ENCODE results near the gene BANK1. TPM values are rescaled to one million over a fixed set of nuclear protein-coding genes. Genes with fewer than 3 reads are reported as not detected.

Gene BANK1
- total and polyA plus RNA-seq, 10 of the 15 experiments (the other 5 are each of a cell fraction or from before 2014, with no cell fraction given) = 0.13 to 2.1 (median 0.42) TPM

DNA sequence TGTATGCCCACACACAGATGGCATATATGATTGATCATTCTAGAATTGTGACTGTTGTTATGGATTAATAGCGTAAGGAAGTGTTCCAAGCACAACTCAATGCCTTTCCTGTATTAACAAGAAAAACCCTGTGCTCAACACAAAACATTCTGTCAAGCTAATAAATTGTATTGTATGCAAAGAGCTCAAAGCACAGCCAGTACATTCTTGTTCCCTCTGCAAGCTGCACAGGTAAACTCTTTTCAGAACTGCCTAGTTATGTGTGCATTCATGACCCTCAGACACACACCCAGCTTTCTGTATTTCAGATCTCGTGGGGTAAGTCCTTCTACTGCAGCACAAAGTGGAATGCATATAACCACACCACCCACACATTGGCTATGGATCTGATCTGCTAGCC lies 34.3 kb upstream of the BANK1 start:
- ChIA-PET SMC1A (ENCODE audit: uncharacterized antibody, unreplicated experiment) (no interaction called here), POLR2A (no interaction called here), CTCF (no interaction called here), RAD21 (ENCODE audit: unreplicated experiment) (no interaction called here)
- FAIRE-seq (no peak), ATAC-seq (no peak), DNase-seq (ENCODE audit: low read depth, low spot score) (no peak)
- Histone ChIP-seq H4K20me1 (ENCODE audit: control insufficient read depth, insufficient read depth) (no peaks in the 10 kb centered on the region), H3K27me3 (replicated peaks in 1 of 2; ENCODE audit: control insufficient read depth in 2 of 2, insufficient read depth in 2 of 2, low read length in 1 of 2) (no peaks in the 10 kb centered on the region; a peak in 1 of 4 replicates), H3K36me3 (ENCODE audit: control insufficient read depth in 2 of 2, insufficient read depth in 2 of 2, low read length in 1 of 2) (no peaks in the 10 kb centered on the region), H3K4me1 (ENCODE audit: control insufficient read depth, insufficient read depth, low read length) (no peaks in the 10 kb centered on the region), H2AFZ (ENCODE audit: control insufficient read depth, low read depth, low read length) (no peak overlapping the region), H3K4me3 (no peak overlapping the region), H3K4me2 (ENCODE audit: control insufficient read depth, insufficient read depth) (no peak overlapping the region), H3K9me3 (replicated peaks; ENCODE audit: control insufficient read depth, insufficient read depth, low read length) (no peaks in the 10 kb centered on the region), H3K79me2 (ENCODE audit: control insufficient read depth, insufficient read depth, low read length) (no peaks in the 10 kb centered on the region), H3K9ac (ENCODE audit: control insufficient read depth, insufficient read depth, low read length) (no peak overlapping the region), H3K27ac (ENCODE audit: control insufficient read depth, insufficient read depth) (no peak overlapping the region)
- in situ Hi-C loops (cut with MboI) (no loop called here), intact Hi-C loops (cut with micrococcal nuclease; ENCODE audit: unreplicated experiment) (no loop called here)
- 23% methylated on average over 2 of the region's 2 CpGs for WGBS (ENCODE audit: insufficient coverage, insufficient replicate concordance, low lambda C conversion rate, missing lambda C conversion rate)
- BruUV-seq (replicated peaks) = no TSS peak
- no peak for TF ChIP-seq NFXL1 (IDR thresholded peaks at IDR 0.05; ENCODE audit: borderline replicate concordance)
- no peak for TF ChIP-seq IKZF1 (conservative IDR thresholded peaks at IDR 0.05)
- no peak for TF ChIP-seq CBX5 (IDR thresholded peaks at IDR 0.05; ENCODE audit: low read depth)
- TF ChIP-seq, protein P1, sequence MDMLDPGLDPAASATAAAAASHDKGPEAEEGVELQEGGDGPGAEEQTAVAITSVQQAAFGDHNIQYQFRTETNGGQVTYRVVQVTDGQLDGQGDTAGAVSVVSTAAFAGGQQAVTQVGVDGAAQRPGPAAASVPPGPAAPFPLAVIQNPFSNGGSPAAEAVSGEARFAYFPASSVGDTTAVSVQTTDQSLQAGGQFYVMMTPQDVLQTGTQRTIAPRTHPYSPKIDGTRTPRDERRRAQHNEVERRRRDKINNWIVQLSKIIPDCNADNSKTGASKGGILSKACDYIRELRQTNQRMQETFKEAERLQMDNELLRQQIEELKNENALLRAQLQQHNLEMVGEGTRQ (IDR thresholded peaks at IDR 0.05; ENCODE audit: borderline replicate concordance, low read depth, low read length) = no peak
- TF ChIP-seq, protein P2, sequence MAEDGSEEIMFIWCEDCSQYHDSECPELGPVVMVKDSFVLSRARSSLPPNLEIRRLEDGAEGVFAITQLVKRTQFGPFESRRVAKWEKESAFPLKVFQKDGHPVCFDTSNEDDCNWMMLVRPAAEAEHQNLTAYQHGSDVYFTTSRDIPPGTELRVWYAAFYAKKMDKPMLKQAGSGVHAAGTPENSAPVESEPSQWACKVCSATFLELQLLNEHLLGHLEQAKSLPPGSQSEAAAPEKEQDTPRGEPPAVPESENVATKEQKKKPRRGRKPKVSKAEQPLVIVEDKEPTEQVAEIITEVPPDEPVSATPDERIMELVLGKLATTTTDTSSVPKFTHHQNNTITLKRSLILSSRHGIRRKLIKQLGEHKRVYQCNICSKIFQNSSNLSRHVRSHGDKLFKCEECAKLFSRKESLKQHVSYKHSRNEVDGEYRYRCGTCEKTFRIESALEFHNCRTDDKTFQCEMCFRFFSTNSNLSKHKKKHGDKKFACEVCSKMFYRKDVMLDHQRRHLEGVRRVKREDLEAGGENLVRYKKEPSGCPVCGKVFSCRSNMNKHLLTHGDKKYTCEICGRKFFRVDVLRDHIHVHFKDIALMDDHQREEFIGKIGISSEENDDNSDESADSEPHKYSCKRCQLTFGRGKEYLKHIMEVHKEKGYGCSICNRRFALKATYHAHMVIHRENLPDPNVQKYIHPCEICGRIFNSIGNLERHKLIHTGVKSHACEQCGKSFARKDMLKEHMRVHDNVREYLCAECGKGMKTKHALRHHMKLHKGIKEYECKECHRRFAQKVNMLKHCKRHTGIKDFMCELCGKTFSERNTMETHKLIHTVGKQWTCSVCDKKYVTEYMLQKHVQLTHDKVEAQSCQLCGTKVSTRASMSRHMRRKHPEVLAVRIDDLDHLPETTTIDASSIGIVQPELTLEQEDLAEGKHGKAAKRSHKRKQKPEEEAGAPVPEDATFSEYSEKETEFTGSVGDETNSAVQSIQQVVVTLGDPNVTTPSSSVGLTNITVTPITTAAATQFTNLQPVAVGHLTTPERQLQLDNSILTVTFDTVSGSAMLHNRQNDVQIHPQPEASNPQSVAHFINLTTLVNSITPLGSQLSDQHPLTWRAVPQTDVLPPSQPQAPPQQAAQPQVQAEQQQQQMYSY (CRISPR knock-in tag; IDR thresholded peaks at IDR 0.05) = no peak
- TF ChIP-seq SMAD1 (IDR thresholded peaks at IDR 0.05; ENCODE audit: low read depth, partially characterized antibody) = no peak
- TF ChIP-seq BACH1 (IDR thresholded peaks at IDR 0.05; ENCODE audit: borderline replicate concordance) = no peak
- no peak for TF ChIP-seq TCF3 (IDR thresholded peaks at IDR 0.05; ENCODE audit: borderline replicate concordance, insufficient read depth, low read depth, low read length)
- TF ChIP-seq ZSCAN29 (IDR thresholded peaks at IDR 0.05) = no peak
- TF ChIP-seq CHD4 (IDR thresholded peaks at IDR 0.05) = no peak
- TF ChIP-seq CBX3 (IDR thresholded peaks at IDR 0.05; ENCODE audit: borderline replicate concordance, low read depth) = no peak
- no peak for TF ChIP-seq ZZZ3 (IDR thresholded peaks at IDR 0.05; ENCODE audit: control insufficient read depth, insufficient read length, low read depth)
- no peak for TF ChIP-seq GATAD2B (conservative IDR thresholded peaks at IDR 0.05; ENCODE audit: low read depth)
- no peak for TF ChIP-seq SREBF2 (IDR thresholded peaks at IDR 0.05; ENCODE audit: low read length)

All from GM12878 (cell line).